GM12872 (cell line): Measurements from ENCODE around the gene HDC.

Source experiments
- TF ChIP-seq, protein P1 (sequence below): IDR thresholded peaks from 3 replicates; pipeline ENCODE4 v1.5.1; 2011; ENCODE audit warnings: low read depth, mild to moderate bottlenecking, low read length, moderate library complexity; ENCODE audit not compliant: insufficient read depth

The HDC gene

DNA sequence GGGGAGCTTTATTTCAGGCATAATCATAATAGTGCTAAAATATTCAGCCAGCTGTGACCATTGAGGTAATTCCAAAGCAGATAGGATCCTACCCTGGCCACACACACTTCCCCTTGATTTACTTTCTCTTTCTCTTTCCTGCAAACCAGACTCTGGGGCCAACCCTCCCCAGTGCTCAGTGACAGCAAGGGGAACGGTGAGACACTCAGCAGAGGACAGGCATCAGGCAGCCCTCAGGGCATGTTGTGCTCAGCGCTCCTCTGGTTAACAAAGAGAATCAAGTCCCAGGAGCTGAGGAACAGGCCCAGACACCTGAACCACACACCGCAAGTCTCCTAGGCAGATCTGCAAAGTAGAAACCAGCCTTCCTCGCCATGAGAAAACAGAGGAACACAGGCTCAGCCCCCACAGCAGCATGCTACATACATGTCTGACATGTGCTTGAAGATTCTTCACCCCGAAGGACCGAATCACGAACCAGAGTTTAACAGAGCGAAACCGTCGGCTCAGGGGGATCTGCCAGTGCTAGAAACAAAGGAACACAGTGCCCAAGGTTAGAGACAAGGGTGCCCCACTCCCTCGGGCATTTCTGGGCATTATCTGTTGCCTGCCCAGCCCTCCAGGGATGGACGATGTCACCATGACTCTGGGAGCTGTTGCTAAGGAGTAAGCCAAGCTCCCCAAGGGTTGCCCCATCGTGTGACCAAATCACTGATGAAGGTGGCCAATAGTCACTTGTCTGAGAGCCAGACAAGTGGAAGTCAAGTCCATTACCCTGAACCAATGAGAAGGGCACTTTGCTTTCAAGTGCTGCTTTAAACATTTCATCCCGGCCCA, 17.5 kb downstream of the HDC start:
- TF ChIP-seq, protein P1, sequence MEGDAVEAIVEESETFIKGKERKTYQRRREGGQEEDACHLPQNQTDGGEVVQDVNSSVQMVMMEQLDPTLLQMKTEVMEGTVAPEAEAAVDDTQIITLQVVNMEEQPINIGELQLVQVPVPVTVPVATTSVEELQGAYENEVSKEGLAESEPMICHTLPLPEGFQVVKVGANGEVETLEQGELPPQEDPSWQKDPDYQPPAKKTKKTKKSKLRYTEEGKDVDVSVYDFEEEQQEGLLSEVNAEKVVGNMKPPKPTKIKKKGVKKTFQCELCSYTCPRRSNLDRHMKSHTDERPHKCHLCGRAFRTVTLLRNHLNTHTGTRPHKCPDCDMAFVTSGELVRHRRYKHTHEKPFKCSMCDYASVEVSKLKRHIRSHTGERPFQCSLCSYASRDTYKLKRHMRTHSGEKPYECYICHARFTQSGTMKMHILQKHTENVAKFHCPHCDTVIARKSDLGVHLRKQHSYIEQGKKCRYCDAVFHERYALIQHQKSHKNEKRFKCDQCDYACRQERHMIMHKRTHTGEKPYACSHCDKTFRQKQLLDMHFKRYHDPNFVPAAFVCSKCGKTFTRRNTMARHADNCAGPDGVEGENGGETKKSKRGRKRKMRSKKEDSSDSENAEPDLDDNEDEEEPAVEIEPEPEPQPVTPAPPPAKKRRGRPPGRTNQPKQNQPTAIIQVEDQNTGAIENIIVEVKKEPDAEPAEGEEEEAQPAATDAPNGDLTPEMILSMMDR: no peak

DNA sequence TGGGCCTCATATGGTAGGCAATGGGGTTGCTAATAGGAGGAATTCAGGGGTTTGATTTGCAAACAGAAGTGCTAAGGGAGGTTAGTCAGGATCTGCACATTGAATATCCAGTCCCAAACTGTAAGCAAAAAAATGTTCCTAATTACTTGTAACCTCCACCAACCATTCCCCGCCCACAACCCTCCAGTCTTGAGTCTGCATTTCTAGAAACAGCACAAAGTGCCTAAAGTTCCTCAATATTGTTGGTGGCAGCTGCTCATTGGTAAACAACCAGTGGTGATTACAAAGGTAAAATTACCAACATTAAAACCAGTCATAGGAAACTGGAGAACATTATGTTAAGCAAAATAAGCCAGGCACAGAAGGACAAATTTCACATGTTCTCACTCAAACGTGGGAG, 18.9 kb downstream of the HDC start:
- TF ChIP-seq, protein P1: no peak

DNA sequence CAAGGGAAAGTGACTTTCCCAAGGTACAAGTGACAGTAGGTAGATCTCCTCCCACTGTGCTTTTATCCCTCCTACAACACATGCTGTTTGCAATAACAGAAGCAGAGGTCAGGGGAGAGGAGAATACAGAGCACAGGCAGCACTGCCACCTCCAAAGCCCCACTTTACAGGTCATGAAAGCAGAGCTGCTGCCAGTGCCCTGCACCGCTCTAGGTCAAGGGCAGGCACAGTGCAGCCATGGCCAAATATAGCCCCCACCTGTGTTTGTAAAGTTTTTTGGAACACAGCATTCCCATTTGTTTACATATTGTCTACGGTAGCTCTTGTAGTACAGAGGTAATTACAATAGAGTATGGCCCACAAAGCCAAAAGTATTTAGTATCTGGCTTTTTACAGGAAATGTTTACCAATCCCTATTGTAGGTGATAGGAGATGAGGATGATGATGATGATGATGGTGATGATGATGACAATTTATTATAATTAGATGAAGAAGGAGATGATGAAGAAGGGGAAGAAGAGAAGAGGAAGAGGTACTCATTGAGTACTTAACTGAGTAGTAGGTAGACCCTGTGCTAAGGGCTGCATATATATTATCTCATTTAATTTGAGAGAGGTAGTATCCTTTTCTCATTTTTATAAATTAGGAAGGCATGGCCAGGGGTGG, 20.4 kb downstream of the HDC start:
- TF ChIP-seq, protein P1: no peak

DNA sequence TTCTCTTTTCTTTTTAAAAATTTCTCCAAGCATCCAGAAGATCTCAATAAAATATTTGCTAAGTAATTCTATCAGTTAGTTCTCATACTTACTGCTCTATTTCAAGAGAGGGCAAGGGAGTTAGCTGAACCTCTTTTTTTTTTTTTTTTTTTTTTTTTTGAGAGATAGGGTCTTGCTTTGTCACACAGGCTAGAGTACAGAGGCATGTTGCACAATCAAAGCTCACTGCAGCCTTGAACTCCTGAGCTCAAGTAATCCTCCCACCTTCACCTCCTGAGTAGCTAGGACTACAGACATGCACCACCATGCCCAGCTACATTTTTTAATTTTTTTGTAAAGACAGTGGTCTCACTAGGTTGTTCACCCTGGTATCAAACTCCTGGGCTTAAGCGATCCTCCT, 21.4 kb downstream of the HDC start:
- TF ChIP-seq, protein P1: no peak

DNA sequence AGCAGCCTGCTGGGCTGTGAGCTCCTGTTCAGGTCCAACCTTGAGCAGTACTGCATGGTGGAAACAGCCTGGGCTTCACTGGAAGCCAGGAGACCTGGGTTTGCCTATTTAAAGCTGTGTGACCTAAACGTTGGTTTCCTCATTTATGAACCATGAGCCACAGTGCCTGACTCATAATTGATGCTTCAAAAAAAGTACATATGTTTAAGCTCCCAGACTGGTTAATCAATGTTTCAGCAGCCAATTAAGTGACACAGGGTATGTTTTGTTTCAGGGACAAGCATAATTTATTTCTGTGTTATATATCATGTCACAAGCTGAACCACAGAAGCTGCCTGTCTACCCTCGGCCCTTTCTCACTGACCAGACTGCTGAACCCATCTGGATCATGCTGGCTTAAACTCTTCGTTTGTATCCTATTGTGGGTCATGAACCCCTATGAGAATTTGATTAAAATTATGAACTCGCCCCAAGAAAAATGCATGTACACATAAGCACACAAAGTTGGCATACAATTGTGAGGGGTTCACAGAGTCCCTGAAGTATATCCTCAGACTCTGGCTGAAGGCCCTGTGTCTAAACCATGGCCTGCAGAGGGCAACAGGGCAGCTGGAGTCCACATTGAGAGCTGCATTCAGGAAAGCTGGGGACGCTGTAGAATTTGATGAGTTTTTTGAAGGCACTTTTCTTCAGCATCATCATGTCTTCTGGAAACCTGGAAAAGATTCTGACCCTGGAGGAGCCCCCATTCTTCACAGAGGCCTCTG, 23.7 kb downstream of the HDC start:
- TF ChIP-seq, protein P1: no peak

DNA sequence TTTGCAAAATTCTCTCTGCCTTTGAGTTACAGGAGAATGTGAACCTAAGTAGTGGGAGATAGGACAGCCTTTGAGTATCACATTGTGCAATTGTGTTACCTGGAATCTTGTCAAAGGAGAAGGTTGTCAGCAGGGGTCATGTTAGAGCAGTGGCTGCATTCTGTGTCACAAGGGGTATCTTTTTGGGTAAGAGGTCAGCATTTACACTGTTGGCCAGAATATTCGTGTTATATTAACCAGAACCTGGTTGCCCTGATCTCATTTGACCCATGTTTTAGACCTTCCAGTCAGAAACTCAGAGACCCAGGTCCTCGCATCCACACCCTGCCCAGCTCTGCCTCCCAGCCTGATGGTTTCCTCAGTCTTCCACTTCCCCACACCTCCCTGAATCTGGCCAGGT, 27.3 kb downstream of the HDC start:
- TF ChIP-seq, protein P1: no peak

DNA sequence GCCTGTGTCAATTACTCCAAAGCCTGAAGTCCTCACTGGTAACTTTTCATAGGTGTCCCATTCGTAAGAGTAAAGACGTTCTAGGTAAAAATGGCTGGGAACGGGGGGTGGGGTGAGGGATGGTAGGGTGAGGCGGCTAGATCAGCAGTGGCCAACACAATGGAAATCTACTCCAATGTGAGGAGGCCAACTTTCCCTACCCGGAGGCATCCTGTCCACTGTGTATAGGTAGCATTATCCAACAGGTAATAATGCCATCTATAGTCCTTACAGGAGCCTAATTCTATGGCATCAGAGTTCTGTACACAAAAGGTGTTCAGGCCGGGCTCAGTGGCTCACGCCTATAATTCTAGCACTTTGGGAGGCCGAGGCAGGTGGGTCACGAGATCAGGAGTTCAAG, 29.1 kb downstream of the HDC start:
- TF ChIP-seq, protein P1: no peak
